ENCODE data around the gene PNMA8B.
"Not testable (repeated sequence)": the region's sequence is repeated elsewhere in the genome, so short reads cannot be mapped to it uniquely, and the experiment has no call there.

PNMA8B gene

GRCh38 chr19:46495786-46496099 is at the start of gene PNMA8B:
Gene PNMA8B (minus strand): TSS chr19:46495867. CDS start chr19:46495465, 402 bp downstream.
- H3K9me3 Mint-ChIP-seq: no peaks in the 10 kb centered on the region
- H3K27ac Mint-ChIP-seq: no peak within 1 kb of the TSS
- peak; percentile 57 for DNase-seq
- H3K4me1 Mint-ChIP-seq: peaks cover 22% of the 10 kb centered on the region
- H3K4me3 Mint-ChIP-seq: peak within 1 kb of the TSS; percentile 70
- peaks cover 94% of the 10 kb centered on the region for H3K27me3 Mint-ChIP-seq
- CTCF ChIA-PET: no interaction called here
- peaks cover 5% of the 10 kb centered on the region for H3K36me3 Mint-ChIP-seq

GRCh38 chr19:46544651-46545050 is 49.0 kb upstream of the PNMA8B start:
- DNase-seq: no peak
- H3K4me3 Mint-ChIP-seq: no peak overlapping the region
- H3K27ac Mint-ChIP-seq: no peak overlapping the region
- peaks cover 31% of the 10 kb centered on the region for H3K27me3 Mint-ChIP-seq
- H3K36me3 Mint-ChIP-seq: no peaks in the 10 kb centered on the region
- peaks cover 11% of the 10 kb centered on the region for H3K4me1 Mint-ChIP-seq
- CTCF ChIA-PET: interaction anchor here (1.2 to 5.3 kb wide), 8 partner anchors 10 to 149 kb away, joined by 4 to 66 read pairs (median 8); partner anchors contain the start of gene DACT3
- peaks cover 6% of the 10 kb centered on the region for H3K9me3 Mint-ChIP-seq

- CTCF ChIA-PET: interaction anchor here (0.7 to 5.3 kb wide), 20 partner anchors 10 to 1170 kb away, joined by 3 to 66 read pairs (median 4); partner anchors contain the start of gene DACT3
- H3K27me3 Mint-ChIP-seq: peaks cover 29% of the 10 kb centered on the region
- H3K4me3 Mint-ChIP-seq: no peak overlapping the region
- H3K4me1 Mint-ChIP-seq: peaks cover 11% of the 10 kb centered on the region
- DNase-seq: peak; percentile 87
- peaks cover 2% of the 10 kb centered on the region for H3K9me3 Mint-ChIP-seq
- no peaks in the 10 kb centered on the region for H3K36me3 Mint-ChIP-seq
- no peak overlapping the region for H3K27ac Mint-ChIP-seq
Measured at GRCh38 chr19:46542428-46543230, 47.0 kb upstream of the PNMA8B start.

- Mint-ChIP-seq H3K27me3 (peaks cover 54% of the 10 kb centered on the region), H3K4me3 (no peak overlapping the region), H3K27ac (no peak overlapping the region), H3K36me3 (no peaks in the 10 kb centered on the region), H3K9me3 (no peaks in the 10 kb centered on the region), H3K4me1 (peaks cover 2% of the 10 kb centered on the region)
- CTCF ChIA-PET: interaction anchor here (0.8 to 4.2 kb wide), 16 partner anchors 7 to 136 kb away, joined by 3 to 35 read pairs (median 4); partner anchors contain the start of gene DACT3
- DNase-seq: peak; percentile 74
Measured at GRCh38 chr19:46537136-46538097, 41.8 kb upstream of the PNMA8B start.

- Mint-ChIP-seq H3K4me1 (peaks cover 2% of the 10 kb centered on the region), H3K27me3 (peaks cover 58% of the 10 kb centered on the region), H3K27ac (no peak overlapping the region), H3K4me3 (no peak overlapping the region), H3K9me3 (no peaks in the 10 kb centered on the region), H3K36me3 (no peaks in the 10 kb centered on the region)
- CTCF ChIA-PET: interaction anchor here (1.2 to 4.2 kb wide), 6 partner anchors 9 to 61 kb away, joined by 3 to 35 read pairs (median 5); no protein-coding TSS in a partner anchor
- DNase-seq: no peak
Measured at GRCh38 chr19:46536391-46536790, 40.7 kb upstream of the PNMA8B start.

GRCh38 chr19:46533621-46534081 is 38.0 kb upstream of the PNMA8B start:
- H3K27ac Mint-ChIP-seq: no peak overlapping the region
- H3K4me1 Mint-ChIP-seq: peaks cover 19% of the 10 kb centered on the region
- CTCF ChIA-PET: interaction anchor here (1.2 to 2.0 kb wide), 2 partner anchors 8 to 10 kb away, joined by 4 to 8 read pairs; no protein-coding TSS in a partner anchor
- H3K4me3 Mint-ChIP-seq: no peak overlapping the region
- DNase-seq: no peak
- H3K36me3 Mint-ChIP-seq: no peaks in the 10 kb centered on the region
- peaks cover 57% of the 10 kb centered on the region for H3K27me3 Mint-ChIP-seq
- H3K9me3 Mint-ChIP-seq: no peaks in the 10 kb centered on the region

GRCh38 chr19:46533078-46533620 is 37.5 kb upstream of the PNMA8B start:
- Mint-ChIP-seq H3K27ac (no peak overlapping the region), H3K4me1 (peaks cover 19% of the 10 kb centered on the region), H3K36me3 (no peaks in the 10 kb centered on the region), H3K27me3 (peaks cover 61% of the 10 kb centered on the region), H3K9me3 (no peaks in the 10 kb centered on the region), H3K4me3 (no peak overlapping the region)
- CTCF ChIA-PET: interaction anchor here (0.7 to 2.0 kb wide), 3 partner anchors 9 to 129 kb away, joined by 3 to 8 read pairs (median 3); no protein-coding TSS in a partner anchor
- no peak for DNase-seq

- peaks cover 7% of the 10 kb centered on the region for H3K9me3 Mint-ChIP-seq
- H3K27me3 Mint-ChIP-seq: peaks cover 44% of the 10 kb centered on the region
- peaks cover 8% of the 10 kb centered on the region for H3K36me3 Mint-ChIP-seq
- H3K4me3 Mint-ChIP-seq: no peak overlapping the region
- no peak for DNase-seq
- CTCF ChIA-PET: interaction anchor here (1.0 to 4.8 kb wide), 11 partner anchors 8 to 236 kb away, joined by 3 to 45 read pairs (median 10); partner anchors contain the start of gene DACT3
- H3K27ac Mint-ChIP-seq: peak overlapping the region; percentile 26
- peaks cover 18% of the 10 kb centered on the region for H3K4me1 Mint-ChIP-seq
Measured at GRCh38 chr19:46530636-46531035, 35.0 kb upstream of the PNMA8B start.

GRCh38 chr19:46529622-46530451 is 34.2 kb upstream of the PNMA8B start:
- peak; percentile 83 for DNase-seq
- H3K36me3 Mint-ChIP-seq: peaks cover 12% of the 10 kb centered on the region
- peak overlapping the region; percentile 31 for H3K27ac Mint-ChIP-seq
- H3K27me3 Mint-ChIP-seq: peaks cover 38% of the 10 kb centered on the region
- H3K4me3 Mint-ChIP-seq: no peak overlapping the region
- CTCF ChIA-PET: interaction anchor here (0.9 to 4.8 kb wide), 17 partner anchors 9 to 237 kb away, joined by 3 to 45 read pairs (median 4); partner anchors contain the start of gene DACT3
- H3K4me1 Mint-ChIP-seq: peaks cover 22% of the 10 kb centered on the region
- H3K9me3 Mint-ChIP-seq: peaks cover 11% of the 10 kb centered on the region

- CTCF ChIA-PET: interaction anchor here (0.7 to 4.8 kb wide), 16 partner anchors 8 to 238 kb away, joined by 3 to 45 read pairs (median 4); partner anchors contain the start of gene DACT3
- Mint-ChIP-seq H3K9me3 (peaks cover 15% of the 10 kb centered on the region), H3K4me1 (peaks cover 31% of the 10 kb centered on the region), H3K27me3 (peaks cover 30% of the 10 kb centered on the region), H3K4me3 (no peak overlapping the region), H3K27ac (peak overlapping the region; percentile 31), H3K36me3 (peaks cover 18% of the 10 kb centered on the region)
- no peak for DNase-seq
Measured at GRCh38 chr19:46528601-46529590, 33.2 kb upstream of the PNMA8B start.

- H3K27me3 Mint-ChIP-seq: peaks cover 19% of the 10 kb centered on the region
- H3K36me3 Mint-ChIP-seq: peaks cover 28% of the 10 kb centered on the region
- not testable (repeated sequence) for H3K4me3 Mint-ChIP-seq, H3K27ac Mint-ChIP-seq, DNase-seq
- peaks cover 52% of the 10 kb centered on the region for H3K4me1 Mint-ChIP-seq
- CTCF ChIA-PET: interaction anchor here (1.1 to 4.8 kb wide), 3 partner anchors 11 to 135 kb away, joined by 5 to 45 read pairs (median 9); partner anchors contain the start of gene DACT3
- H3K9me3 Mint-ChIP-seq: peaks cover 16% of the 10 kb centered on the region
Measured at GRCh38 chr19:46526801-46527200, 31.1 kb upstream of the PNMA8B start.

- H3K27ac Mint-ChIP-seq: peak overlapping the region; percentile 100
- peaks cover 5% of the 10 kb centered on the region for H3K27me3 Mint-ChIP-seq
- H3K4me1 Mint-ChIP-seq: peaks cover 60% of the 10 kb centered on the region
- no peak for DNase-seq
- H3K4me3 Mint-ChIP-seq: no peak overlapping the region
- H3K36me3 Mint-ChIP-seq: peaks cover 28% of the 10 kb centered on the region
- peaks cover 16% of the 10 kb centered on the region for H3K9me3 Mint-ChIP-seq
- CTCF ChIA-PET: interaction anchor here (1.1 to 4.4 kb wide), 5 partner anchors 9 to 137 kb away, joined by 3 to 18 read pairs (median 12); partner anchors contain the start of genes CALM3 and DACT3
Measured at GRCh38 chr19:46524308-46524707, 28.6 kb upstream of the PNMA8B start.

All from activated naive CD4-positive, alpha-beta T cell treated with anti-CD3 and anti-CD28 coated beads, Interleukin-2, amount 10 ng/mL, durations not matched to agents 7 days and 5 days (primary cell).